OCI-LY1 (cell line): Measurements from ENCODE around the gene ABTB2.

Experiments
- CTCF ChIP-seq: fragments of 200-600 bp; sonication (generic), shearing (Covaris generic); IDR thresholded peaks from 2 replicates; pipeline ENCODE4 v1.5.1; 2017; ENCODE audit warnings: mild to moderate bottlenecking, antibody characterized with exemption, low read length, moderate library complexity, mixed read lengths
- EZH2 ChIP-seq: fragments of 200-600 bp; sonication (generic), shearing (Covaris generic); IDR thresholded peaks from 2 replicates; pipeline ENCODE4 v1.8.0; 2017; ENCODE audit warnings: borderline replicate concordance, mixed run types, mild to moderate bottlenecking, antibody characterized with exemption, low read length, moderate library complexity, mixed read lengths

GRCh38 chr11:34205326-34206035, 152.3 kb downstream of the ABTB2 start:
- TF ChIP-seq CTCF (no peak), EZH2 (no peak)
